Gastrocnemius medialis (tissue), 4 donors: ENCODE data around the gene GDF7.

Experiments used
- CTCF ChIP-seq, 5 experiments: fragments of 450-650 bp in 3 of 5; fragments of 200-600 bp in 2 of 5; sonication (generic) in 2 of 5; IDR thresholded peaks in 4 of 5; conservative IDR thresholded peaks in 1 of 5; 1 replicate in 4 of 5; 2 replicates in 1 of 5; pipeline ENCODE4 v1.5.1; 2016 to 2019; ENCODE audit warnings: antibody characterized with exemption in 5 of 5, mild to moderate bottlenecking in 3 of 5, moderate library complexity in 3 of 5
- POLR2A ChIP-seq, 2 donors: fragments of 450-650 bp; IDR thresholded peaks; one replicate each; pipeline ENCODE4 v1.6.1; 2017; ENCODE audit warnings: antibody characterized with exemption in 2 of 2, mild to moderate bottlenecking in 2 of 2, moderate library complexity in 2 of 2

GRCh38 chr2:20666005-20666303 lies 990 bp upstream of the GDF7 start:
- TF ChIP-seq POLR2A (IDR thresholded peaks at IDR 0.05): no peak
- TF ChIP-seq CTCF (IDR thresholded peaks at IDR 0.05 in 4 of 5, conservative IDR thresholded peaks at IDR 0.05 in 1 of 5): no peak
